Measurements from ENCODE around the gene ALS2CL. TPM values are rescaled to one million over a fixed set of nuclear protein-coding genes. Genes with fewer than 3 reads are reported as not detected.
A peak's percentile ranks its signal among the peaks of the same experiment; 100 is the strongest.

The ALS2CL gene
- total RNA-seq, 1 experiment from 2014 or later, result 3.9 TPM

- no peak for DNase-seq (ENCODE audit: low read depth)
- in situ Hi-C loops (cut with HindIII; ENCODE audit: low pct_unique_long_range_greater_than_20kb, low sequenced_read_pairs), result no loop called here
Measured at GRCh38 chr3:46661776-46662766, 31.4 kb downstream of the ALS2CL start.

GRCh38 chr3:46660543-46661523, 32.6 kb downstream of the ALS2CL start:
- in situ Hi-C loops (cut with HindIII; ENCODE audit: low pct_unique_long_range_greater_than_20kb, low sequenced_read_pairs), result no loop called here
- no peak for DNase-seq (ENCODE audit: low read depth)

GRCh38 chr3:46660003-46660402, 33.5 kb downstream of the ALS2CL start:
- DNase-seq (ENCODE audit: low read depth), result no peak
- in situ Hi-C loops (cut with HindIII; ENCODE audit: low pct_unique_long_range_greater_than_20kb, low sequenced_read_pairs), result no loop called here

- no peak for DNase-seq (ENCODE audit: low read depth)
- in situ Hi-C loops (cut with HindIII; ENCODE audit: low pct_unique_long_range_greater_than_20kb, low sequenced_read_pairs), result no loop called here
Measured at GRCh38 chr3:46659285-46659684, 34.2 kb downstream of the ALS2CL start.

GRCh38 chr3:46656778-46657556, 36.5 kb downstream of the ALS2CL start:
- in situ Hi-C loops (cut with HindIII; ENCODE audit: low pct_unique_long_range_greater_than_20kb, low sequenced_read_pairs), result no loop called here
- DNase-seq (ENCODE audit: low read depth), result no peak

DNA sequence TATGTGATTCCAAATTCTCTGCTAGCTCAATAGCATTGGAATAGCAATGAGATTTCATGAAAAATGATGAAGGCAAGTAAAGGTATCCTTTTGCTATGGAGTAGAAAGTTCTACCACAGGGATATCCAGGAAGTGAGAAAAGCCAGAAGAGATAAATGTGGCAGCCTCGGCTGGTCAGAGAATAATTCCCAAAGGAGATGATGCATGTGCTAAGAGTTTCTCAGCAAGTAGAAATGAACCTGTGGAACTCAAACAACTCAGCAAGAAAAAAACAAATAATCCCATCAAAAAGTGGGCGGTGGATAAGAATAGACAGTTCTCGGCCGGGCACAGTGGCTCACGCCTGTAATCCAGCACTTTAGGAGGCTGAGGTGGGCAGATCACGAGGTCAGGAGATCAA, 38.2 kb downstream of the ALS2CL start:
- DNase-seq (ENCODE audit: low read depth), result no peak
- in situ Hi-C loops (cut with HindIII; ENCODE audit: low pct_unique_long_range_greater_than_20kb, low sequenced_read_pairs), result no loop called here

GRCh38 chr3:46651084-46651483, 42.4 kb downstream of the ALS2CL start:
- in situ Hi-C loops (cut with HindIII; ENCODE audit: low pct_unique_long_range_greater_than_20kb, low sequenced_read_pairs), result no loop called here
- no peak for DNase-seq (ENCODE audit: low read depth)

DNA sequence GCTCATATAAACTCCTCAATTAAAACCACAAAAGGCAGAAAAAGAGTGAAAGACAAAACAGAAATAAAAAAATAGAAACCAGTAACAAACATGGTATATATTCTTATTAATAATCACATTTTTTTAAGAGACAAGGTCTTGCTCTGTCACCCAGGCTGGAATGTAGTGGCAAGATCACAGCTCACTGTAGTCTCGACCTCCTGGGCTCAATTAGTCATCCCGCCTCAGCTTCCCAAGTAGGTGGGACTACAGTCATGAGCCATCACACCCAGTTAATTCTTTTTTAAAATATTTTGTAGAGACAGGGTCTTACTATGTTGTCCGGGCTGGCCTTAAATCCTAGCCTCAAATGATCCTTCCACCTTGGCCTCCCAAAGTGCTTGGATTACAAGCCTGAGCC, 44.0 kb downstream of the ALS2CL start:
- DNase-seq (ENCODE audit: low read depth), result no peak
- in situ Hi-C loops (cut with HindIII; ENCODE audit: low pct_unique_long_range_greater_than_20kb, low sequenced_read_pairs), result no loop called here

- in situ Hi-C loops (cut with HindIII; ENCODE audit: low pct_unique_long_range_greater_than_20kb, low sequenced_read_pairs), result no loop called here
- DNase-seq (ENCODE audit: low read depth), result no peak
Measured at GRCh38 chr3:46648096-46648495, 45.4 kb downstream of the ALS2CL start.

DNA sequence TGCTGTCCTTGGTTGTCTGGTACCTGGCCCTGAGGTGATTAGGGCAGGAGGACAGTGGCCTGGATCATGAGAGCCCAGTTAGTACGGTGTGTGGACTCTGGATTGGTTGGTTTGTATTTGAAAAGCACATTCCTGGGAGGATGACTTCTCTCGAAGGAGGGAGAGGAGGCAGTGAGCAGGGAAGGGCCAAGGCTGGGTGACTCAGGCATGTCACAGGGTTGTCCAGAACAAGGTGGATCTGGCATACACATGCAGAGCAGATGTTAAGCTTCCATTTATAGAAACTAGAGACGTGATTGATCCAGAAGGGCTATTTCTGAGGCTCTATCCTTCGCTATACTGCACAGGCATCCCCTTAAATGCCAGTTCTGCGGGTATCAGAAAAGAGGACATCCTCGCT, 46.8 kb downstream of the ALS2CL start:
- in situ Hi-C loops (cut with HindIII; ENCODE audit: low pct_unique_long_range_greater_than_20kb, low sequenced_read_pairs), result no loop called here
- DNase-seq (ENCODE audit: low read depth), result no peak

DNA sequence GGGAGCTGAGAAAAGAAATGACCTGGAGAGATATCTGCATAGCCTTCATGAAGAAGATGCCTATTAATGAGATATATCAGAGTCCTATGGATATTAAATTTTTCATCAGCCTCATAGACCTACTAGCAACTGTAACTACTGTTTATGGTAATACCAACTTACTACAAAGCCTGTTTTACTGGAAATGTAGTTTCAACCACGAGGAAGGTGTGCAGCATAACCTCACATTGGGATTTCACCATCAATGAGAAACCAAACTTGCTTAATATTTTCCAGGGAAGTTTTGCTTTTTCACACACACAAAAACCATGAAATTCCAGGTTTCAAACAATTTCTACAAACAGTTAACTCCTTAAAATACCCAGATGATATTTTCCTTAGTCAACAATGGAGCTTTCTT, 49.8 kb downstream of the ALS2CL start:
- in situ Hi-C loops (cut with HindIII; ENCODE audit: low pct_unique_long_range_greater_than_20kb, low sequenced_read_pairs), result no loop called here

DNA sequence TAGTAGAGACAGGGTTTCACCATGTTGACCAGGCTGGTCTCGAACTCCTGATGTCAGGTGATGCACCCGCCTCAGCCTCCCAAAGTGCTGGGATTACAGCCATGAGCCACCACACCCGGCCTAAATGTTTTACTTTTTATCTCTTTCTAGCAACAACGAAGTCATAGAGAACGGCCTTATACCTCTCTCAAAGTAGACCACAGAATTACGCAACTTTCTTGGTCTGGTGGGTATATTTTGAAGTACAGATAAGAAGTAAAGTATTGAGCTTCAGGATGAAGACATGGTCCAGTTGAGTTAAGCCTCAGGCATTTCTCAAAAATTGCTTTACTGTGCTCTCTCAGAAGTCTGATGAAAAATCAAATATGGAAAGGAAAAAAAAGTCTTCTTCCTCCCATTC, 50.5 kb downstream of the ALS2CL start:
- DNase-seq (ENCODE audit: low read depth), result no peak
- in situ Hi-C loops (cut with HindIII; ENCODE audit: low pct_unique_long_range_greater_than_20kb, low sequenced_read_pairs), result no loop called here

More for the DNA sequence above, 49.8 kb downstream of the ALS2CL start:
- no peak for DNase-seq (ENCODE audit: low read depth)

- in situ Hi-C loops (cut with HindIII; ENCODE audit: low pct_unique_long_range_greater_than_20kb, low sequenced_read_pairs), result no loop called here
- DNase-seq (ENCODE audit: low read depth), result no peak
Measured at GRCh38 chr3:46640927-46641326, 52.6 kb downstream of the ALS2CL start.

- in situ Hi-C loops (cut with HindIII; ENCODE audit: low pct_unique_long_range_greater_than_20kb, low sequenced_read_pairs), result no loop called here
- no peak for DNase-seq (ENCODE audit: low read depth)
Measured at GRCh38 chr3:46639221-46639620, 54.3 kb downstream of the ALS2CL start.

DNA sequence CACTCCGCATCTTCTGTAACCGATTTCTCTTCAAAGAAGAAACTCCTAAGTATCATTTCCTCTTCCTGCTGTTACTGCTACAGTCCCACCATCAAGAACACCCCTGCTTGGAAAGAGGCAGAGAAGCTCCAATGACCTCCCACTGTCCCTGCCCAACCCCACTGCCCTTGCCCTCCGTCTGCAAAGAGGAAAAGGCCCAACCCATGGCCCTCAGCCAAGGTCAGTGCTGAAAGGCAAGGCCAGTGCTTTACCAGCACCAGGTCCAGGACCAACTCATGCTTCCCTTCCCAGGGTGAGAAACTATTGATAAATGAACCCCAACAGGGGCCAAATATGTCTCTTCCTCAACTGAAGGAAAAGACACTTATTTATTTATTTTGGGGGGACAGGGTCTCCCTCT, 58.6 kb downstream of the ALS2CL start:
- DNase-seq (ENCODE audit: low read depth), result no peak
- in situ Hi-C loops (cut with HindIII; ENCODE audit: low pct_unique_long_range_greater_than_20kb, low sequenced_read_pairs), result no loop called here

DNA sequence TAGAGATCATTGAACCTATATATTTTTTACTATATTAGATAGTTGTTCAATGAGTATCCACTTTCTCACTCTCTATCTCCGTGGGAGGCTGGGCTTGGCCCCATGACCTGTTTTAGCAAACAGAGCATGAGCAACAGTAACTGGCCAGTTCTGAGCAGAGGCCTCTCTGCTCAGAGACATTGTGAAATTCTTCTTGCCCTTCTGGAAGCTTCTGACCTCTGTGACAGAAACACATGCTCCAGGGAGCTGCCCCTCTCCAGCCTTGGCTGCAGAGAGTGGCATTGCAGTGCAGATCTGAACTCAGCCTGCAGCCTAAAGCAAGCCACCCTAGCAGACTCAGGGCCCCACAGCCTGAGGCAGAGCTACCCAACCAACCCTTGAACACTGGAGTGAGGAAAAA, 60.7 kb downstream of the ALS2CL start:
- in situ Hi-C loops (cut with HindIII; ENCODE audit: low pct_unique_long_range_greater_than_20kb, low sequenced_read_pairs), result no loop called here
- no peak for DNase-seq (ENCODE audit: low read depth)

DNA sequence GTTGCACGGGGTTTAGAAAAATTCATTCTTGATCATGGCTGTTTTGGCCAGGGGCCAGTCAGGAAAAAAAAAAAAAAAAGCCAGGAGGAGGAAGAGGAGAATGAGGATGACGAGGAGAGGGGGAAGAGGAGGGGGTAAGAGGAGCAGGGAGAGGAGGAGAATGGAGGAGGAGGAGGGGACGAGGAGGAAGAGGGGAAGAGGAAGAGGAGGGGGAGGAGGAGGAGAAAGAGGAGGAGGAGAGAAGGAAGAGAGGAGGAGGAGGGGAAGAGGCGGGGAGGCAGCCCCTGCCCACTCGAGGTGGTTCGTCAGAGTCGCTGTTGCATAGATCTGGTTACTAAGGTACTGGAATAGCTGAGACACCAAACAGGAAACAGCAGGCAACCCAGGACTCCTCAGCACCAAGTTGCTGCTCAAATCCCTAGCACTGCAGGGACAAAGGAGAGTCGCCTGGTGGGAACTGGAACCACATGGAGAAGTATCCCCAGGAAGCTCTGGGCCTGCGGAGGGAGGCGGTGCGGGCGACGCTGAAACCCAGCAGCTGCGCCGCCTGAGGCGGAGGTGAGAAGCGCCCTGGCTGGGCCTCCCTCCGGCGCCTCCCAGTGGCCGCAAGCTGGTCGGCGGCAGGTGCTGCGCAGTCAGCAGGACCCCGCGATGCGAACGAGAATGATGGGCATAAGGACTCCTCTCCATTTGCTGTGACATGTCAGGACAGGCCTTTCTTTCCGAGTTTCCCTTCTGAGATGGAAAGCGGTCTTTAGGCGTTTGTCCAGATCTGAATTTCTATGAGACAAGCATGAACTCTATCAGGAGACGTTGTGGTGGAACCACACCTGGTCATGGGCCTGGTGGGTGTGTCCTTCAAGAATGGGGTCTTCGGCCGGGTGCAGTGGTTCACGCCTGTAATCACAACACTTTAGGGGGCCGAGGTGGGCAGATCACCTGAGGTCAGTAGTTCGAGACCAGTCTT, 63.6 kb downstream of the ALS2CL start:
- DNase-seq (ENCODE audit: low read depth), result peak; percentile 22

More for the DNA sequence above, 63.6 kb downstream of the ALS2CL start:
- in situ Hi-C loops (cut with HindIII; ENCODE audit: low pct_unique_long_range_greater_than_20kb, low sequenced_read_pairs), result no loop called here
